ENCODE measurements around the gene CLIC5. TPM values are rescaled to one million over a fixed set of nuclear protein-coding genes. Genes with fewer than 3 reads are reported as not detected.

CLIC5 gene
- total RNA-seq, 1 experiment from 2014 or later: not detected

DNA sequence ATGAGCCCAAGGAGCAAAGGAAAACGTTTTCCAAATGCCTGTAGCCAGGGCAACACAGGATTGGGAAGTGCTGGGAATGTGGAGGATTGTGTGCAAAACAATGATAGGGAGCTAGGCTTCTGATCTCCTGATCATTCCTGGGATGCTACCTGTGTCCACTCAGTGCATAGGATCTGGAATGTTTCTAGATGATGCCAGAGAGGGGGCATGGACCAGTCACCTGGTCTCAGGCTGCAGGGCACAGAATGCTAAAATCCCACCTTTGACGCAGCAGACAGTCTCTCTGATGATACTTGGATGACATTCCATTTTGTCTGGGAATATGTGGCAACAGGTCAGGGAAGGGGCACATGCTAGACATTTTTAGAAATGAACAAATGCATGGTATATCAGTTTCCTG, 128.9 kb downstream of the CLIC5 start:
- no peaks in the 10 kb centered on the region for H3K9me3 Mint-ChIP-seq (ENCODE audit: unreplicated experiment)
- H3K27me3 Mint-ChIP-seq (ENCODE audit: insufficient read depth, unreplicated experiment): peaks cover 26% of the 10 kb centered on the region
- no peak overlapping the region for H3K27ac Mint-ChIP-seq (ENCODE audit: low read depth, unreplicated experiment)
- H3K36me3 Mint-ChIP-seq (ENCODE audit: insufficient read depth, unreplicated experiment): no peaks in the 10 kb centered on the region
- intact Hi-C loops (cut with micrococcal nuclease): no loop called here
- POLR2A ChIA-PET: interaction anchor here (1.1 kb wide), 1 partner anchor 11 kb away, joined by 3 read pairs; no protein-coding TSS in a partner anchor
- no peak overlapping the region for H3K4me3 Mint-ChIP-seq (ENCODE audit: unreplicated experiment)
- TF ChIP-seq, protein P1, sequence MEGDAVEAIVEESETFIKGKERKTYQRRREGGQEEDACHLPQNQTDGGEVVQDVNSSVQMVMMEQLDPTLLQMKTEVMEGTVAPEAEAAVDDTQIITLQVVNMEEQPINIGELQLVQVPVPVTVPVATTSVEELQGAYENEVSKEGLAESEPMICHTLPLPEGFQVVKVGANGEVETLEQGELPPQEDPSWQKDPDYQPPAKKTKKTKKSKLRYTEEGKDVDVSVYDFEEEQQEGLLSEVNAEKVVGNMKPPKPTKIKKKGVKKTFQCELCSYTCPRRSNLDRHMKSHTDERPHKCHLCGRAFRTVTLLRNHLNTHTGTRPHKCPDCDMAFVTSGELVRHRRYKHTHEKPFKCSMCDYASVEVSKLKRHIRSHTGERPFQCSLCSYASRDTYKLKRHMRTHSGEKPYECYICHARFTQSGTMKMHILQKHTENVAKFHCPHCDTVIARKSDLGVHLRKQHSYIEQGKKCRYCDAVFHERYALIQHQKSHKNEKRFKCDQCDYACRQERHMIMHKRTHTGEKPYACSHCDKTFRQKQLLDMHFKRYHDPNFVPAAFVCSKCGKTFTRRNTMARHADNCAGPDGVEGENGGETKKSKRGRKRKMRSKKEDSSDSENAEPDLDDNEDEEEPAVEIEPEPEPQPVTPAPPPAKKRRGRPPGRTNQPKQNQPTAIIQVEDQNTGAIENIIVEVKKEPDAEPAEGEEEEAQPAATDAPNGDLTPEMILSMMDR (IDR thresholded peaks at IDR 0.05; ENCODE audit: unreplicated experiment): no peak
- CTCF ChIA-PET: no interaction called here
- DNase-seq (ENCODE audit: unreplicated experiment): no peak
- no TSS peak for BruUV-seq (replicated peaks)
- H3K4me1 Mint-ChIP-seq (ENCODE audit: insufficient read depth, unreplicated experiment): no peaks in the 10 kb centered on the region

DNA sequence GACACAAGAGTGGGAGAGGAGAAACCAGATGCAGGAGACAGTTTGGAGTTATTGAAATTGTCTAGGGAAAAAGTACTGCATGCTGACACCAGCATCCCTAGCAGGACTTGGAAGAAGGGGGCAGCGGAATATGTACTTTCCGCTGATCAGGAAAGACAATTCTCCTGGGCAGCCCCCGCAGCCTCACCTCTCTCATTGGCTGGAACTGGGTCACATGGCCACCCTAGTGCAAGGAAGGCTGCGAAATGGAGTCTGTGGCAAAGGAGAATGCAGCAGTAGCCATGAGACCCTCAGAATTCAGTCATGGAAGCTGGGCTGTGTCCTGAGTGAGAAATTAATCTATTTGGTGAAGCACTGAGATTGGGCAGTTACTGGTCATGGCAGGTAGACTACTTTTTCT, 131.3 kb downstream of the CLIC5 start:
- TF ChIP-seq, protein P1 (IDR thresholded peaks at IDR 0.05; ENCODE audit: unreplicated experiment): no peak
- Mint-ChIP-seq H3K4me1 (ENCODE audit: insufficient read depth, unreplicated experiment) (no peaks in the 10 kb centered on the region), H3K27ac (ENCODE audit: low read depth, unreplicated experiment) (no peak overlapping the region), H3K9me3 (ENCODE audit: unreplicated experiment) (no peaks in the 10 kb centered on the region), H3K4me3 (ENCODE audit: unreplicated experiment) (no peak overlapping the region), H3K27me3 (ENCODE audit: insufficient read depth, unreplicated experiment) (peaks cover 26% of the 10 kb centered on the region), H3K36me3 (ENCODE audit: insufficient read depth, unreplicated experiment) (no peaks in the 10 kb centered on the region)
- no TSS peak for BruUV-seq (replicated peaks)
- POLR2A ChIA-PET: no interaction called here
- CTCF ChIA-PET: no interaction called here
- no peak for DNase-seq (ENCODE audit: unreplicated experiment)
- intact Hi-C loops (cut with micrococcal nuclease): no loop called here

DNA sequence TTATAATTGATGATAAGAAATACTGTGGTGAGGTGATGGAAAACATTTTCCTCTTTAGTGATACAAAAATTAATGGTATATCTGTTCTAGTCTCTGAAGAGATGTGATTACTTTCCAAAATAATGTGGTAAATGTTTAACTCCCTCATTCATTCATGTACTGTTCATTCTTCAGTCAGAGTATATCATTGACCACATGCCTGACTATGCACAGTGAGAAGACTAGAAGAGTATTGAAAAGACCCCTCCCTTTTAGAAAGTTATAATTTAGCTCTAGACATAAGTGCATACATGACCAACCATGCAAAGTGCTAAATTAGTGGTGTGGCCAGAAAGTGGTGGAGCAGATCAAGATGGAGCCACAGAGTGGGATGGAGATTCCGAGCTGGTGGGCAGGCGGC, 133.0 kb downstream of the CLIC5 start:
- TF ChIP-seq, protein P1 (IDR thresholded peaks at IDR 0.05; ENCODE audit: unreplicated experiment): no peak
- no TSS peak for BruUV-seq (replicated peaks)
- intact Hi-C loops (cut with micrococcal nuclease): no loop called here
- Mint-ChIP-seq H3K27me3 (ENCODE audit: insufficient read depth, unreplicated experiment) (peaks cover 12% of the 10 kb centered on the region), H3K4me1 (ENCODE audit: insufficient read depth, unreplicated experiment) (no peaks in the 10 kb centered on the region), H3K27ac (ENCODE audit: low read depth, unreplicated experiment) (no peak overlapping the region), H3K36me3 (ENCODE audit: insufficient read depth, unreplicated experiment) (no peaks in the 10 kb centered on the region), H3K4me3 (ENCODE audit: unreplicated experiment) (no peak overlapping the region), H3K9me3 (ENCODE audit: unreplicated experiment) (no peaks in the 10 kb centered on the region)
- ChIA-PET POLR2A (no interaction called here), CTCF (no interaction called here)
- no peak for DNase-seq (ENCODE audit: unreplicated experiment)

DNA sequence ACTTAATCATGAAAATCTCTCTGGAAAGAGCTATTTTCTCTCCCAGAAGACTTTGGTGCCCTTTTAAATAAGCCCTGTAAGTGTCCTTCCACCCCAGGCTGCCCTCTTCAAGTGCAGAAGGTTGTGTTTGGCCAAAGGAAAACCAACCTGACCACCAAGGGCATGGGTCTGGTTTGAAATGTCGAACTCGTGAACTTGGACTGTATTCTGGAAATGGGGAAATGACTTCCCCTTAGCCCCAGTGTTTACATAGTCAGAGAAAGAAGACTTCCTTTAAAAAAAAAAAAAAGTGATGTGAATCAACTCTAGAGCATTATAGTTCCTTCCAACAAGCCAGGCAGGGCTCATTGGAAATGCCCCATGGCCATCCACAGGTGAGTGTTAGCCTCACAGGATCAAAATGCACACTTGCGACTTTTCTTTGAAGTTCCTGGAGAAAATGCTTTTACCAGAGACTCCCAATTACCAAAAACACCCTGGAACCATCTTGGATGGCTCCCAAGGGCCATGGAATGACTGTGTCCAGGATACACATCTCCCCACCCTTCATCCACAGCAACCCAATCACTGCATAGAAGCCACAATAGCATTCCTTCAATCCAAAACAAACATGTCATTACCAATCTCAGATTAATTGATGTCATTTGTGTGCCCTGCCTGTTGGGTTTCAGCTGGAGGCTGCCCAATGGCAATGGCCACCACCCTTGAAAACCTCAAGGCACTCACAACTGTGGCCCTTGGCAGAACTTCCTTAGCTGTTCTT, 133.8 kb downstream of the CLIC5 start:
- no peak for DNase-seq (ENCODE audit: unreplicated experiment)
- no TSS peak for BruUV-seq (replicated peaks)
- TF ChIP-seq, protein P1 (IDR thresholded peaks at IDR 0.05; ENCODE audit: unreplicated experiment): no peak
- intact Hi-C loops (cut with micrococcal nuclease): no loop called here
- Mint-ChIP-seq H3K4me1 (ENCODE audit: insufficient read depth, unreplicated experiment) (no peaks in the 10 kb centered on the region), H3K36me3 (ENCODE audit: insufficient read depth, unreplicated experiment) (no peaks in the 10 kb centered on the region), H3K27ac (ENCODE audit: low read depth, unreplicated experiment) (no peak overlapping the region), H3K9me3 (ENCODE audit: unreplicated experiment) (no peaks in the 10 kb centered on the region), H3K4me3 (ENCODE audit: unreplicated experiment) (no peak overlapping the region), H3K27me3 (ENCODE audit: insufficient read depth, unreplicated experiment) (peaks cover 4% of the 10 kb centered on the region)
- ChIA-PET POLR2A (interaction anchor here (0.6 kb wide), 1 partner anchor 12 kb away, joined by 3 read pairs; no protein-coding TSS in a partner anchor), CTCF (no interaction called here)

Data from MCF 10A (cell line).